Measurements from ENCODE around the gene GNAI1.

- TF ChIP-seq POLR2A (IDR thresholded peaks at IDR 0.05) (no peak), CTCF (IDR thresholded peaks at IDR 0.05) (no peak)
These were observed 128.7 kb downstream of the GNAI1 start for GRCh38 chr7:80263333-80263732.

Measured in vagina (tissue), 2 donors.